ENCODE measurements around the gene LRRIQ1. TPM values are rescaled to one million over a fixed set of nuclear protein-coding genes. Genes with fewer than 3 reads are reported as not detected.
A peak's percentile ranks its signal among the peaks of the same experiment; 100 is the strongest.

LRRIQ1 gene
- total RNA-seq, 1 donor from 2014 or later, result 1.1 TPM

- DNase-seq, result peak; percentile 68
Observed at GRCh38 chr12:85280984-85281630, 245.0 kb downstream of the LRRIQ1 start.

DNA sequence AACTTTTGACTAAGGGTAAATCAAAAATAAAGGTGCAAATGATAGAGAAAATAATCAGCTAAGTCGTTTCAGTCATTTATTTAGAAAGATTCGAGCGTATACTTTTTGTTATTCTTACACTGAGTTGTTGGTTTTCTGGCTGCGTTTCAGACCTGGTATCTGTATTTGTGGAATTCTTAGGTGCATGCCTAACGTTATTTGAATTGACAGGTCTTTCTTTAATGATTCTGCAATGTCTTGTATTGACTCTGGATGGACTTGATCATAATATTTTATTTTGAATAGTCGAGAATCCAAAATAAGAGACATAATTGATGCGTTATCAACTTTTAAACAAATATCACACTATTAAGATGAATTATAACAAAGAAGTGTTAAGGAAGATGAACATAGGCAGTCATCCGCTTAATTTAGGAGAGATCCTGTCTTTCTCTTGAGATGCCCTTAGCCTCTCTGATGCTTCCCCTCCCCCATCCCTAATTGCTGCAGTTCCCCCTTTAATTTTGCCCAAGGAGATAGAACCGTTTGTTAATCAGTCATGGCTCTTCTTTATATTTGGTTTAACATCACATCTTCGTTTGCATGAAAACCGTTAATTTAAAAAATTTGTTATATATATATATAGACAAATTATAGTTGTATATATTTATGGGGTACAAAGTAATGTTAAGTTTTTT lies 245.6 kb downstream of the LRRIQ1 start:
- DNase-seq, result no peak

- DNase-seq, result peak; percentile 1
Observed at GRCh38 chr12:85283560-85283959, 247.4 kb downstream of the LRRIQ1 start.

Other genes starting within 250 kb of the LRRIQ1 start
- 7.9 TPM for gene SLC6A15, start 123.6 kb upstream of the LRRIQ1 start, total RNA-seq
- not detected for gene TSPAN19, start 74 bp upstream of the LRRIQ1 start, total RNA-seq
- 2.7 TPM for gene ALX1, start 243.9 kb downstream of the LRRIQ1 start, total RNA-seq

Data from tongue (tissue), 2 donors.